DOHH2 (cell line): ENCODE measurements around the gene SNCB.

Experiments
- H3F3A ChIP-seq: fragments of 200-600 bp; sonication (generic), shearing (Covaris generic); 2 replicates; pipeline ENCODE4 v1.6.0; 2016; ENCODE audit warnings: antibody characterized with exemption, mild to moderate bottlenecking; ENCODE audit not compliant: control insufficient read depth, insufficient read depth
- H3K27ac ChIP-seq: fragments of 200-600 bp; sonication (generic); 2 replicates; pipeline ENCODE4 v1.5.1; 2014; ENCODE audit warnings: low read depth, mild to moderate bottlenecking, low read length, moderate library complexity
- H3K27me3 ChIP-seq: fragments of 200-600 bp; sonication (generic); 2 replicates; pipeline ENCODE4 v1.6.1; 2014; ENCODE audit warnings: mild to moderate bottlenecking, low read length, mixed read lengths; ENCODE audit not compliant: control insufficient read depth
- H3K36me3 ChIP-seq: fragments of 200-600 bp; sonication (generic); 2 replicates; pipeline ENCODE4 v1.6.1; 2014; ENCODE audit warnings: mild to moderate bottlenecking, low read length, moderate library complexity, mixed read lengths; ENCODE audit not compliant: control insufficient read depth
- H3K4me1 ChIP-seq: fragments of 200-600 bp; sonication (generic); 2 replicates; pipeline ENCODE4 v1.6.1; 2014; ENCODE audit warnings: mild to moderate bottlenecking, low read length, mixed read lengths; ENCODE audit not compliant: control insufficient read depth
- H3K4me2 ChIP-seq: fragments of 200-600 bp; sonication (generic); 2 replicates; pipeline ENCODE4 v1.6.0; 2014; ENCODE audit warnings: mild to moderate bottlenecking, low read length, moderate library complexity
- H3K4me3 ChIP-seq: fragments of 200-600 bp; sonication (generic); 2 replicates; pipeline ENCODE4 v1.5.1; 2014; ENCODE audit warnings: mild to moderate bottlenecking, low read length, mixed read lengths
- H3K79me2 ChIP-seq: fragments of 200-600 bp; sonication (generic); 2 replicates; pipeline ENCODE4 v1.6.1; 2014; ENCODE audit warnings: mild to moderate bottlenecking, low read length, mixed read lengths; ENCODE audit not compliant: control insufficient read depth
- H3K9me2 ChIP-seq: fragments of 200-600 bp; sonication (generic); replicated peaks from 2 replicates; pipeline ENCODE4 v1.6.1; 2014; ENCODE audit warnings: mild to moderate bottlenecking, low read length, mixed read lengths; ENCODE audit not compliant: control insufficient read depth
- H3K9me3 ChIP-seq: fragments of 200-600 bp; sonication (generic); 2 replicates; pipeline ENCODE4 v1.6.1; 2014; ENCODE audit warnings: antibody characterized with exemption, low read length, mixed read lengths; ENCODE audit not compliant: control insufficient read depth, insufficient read depth
- H4K20me1 ChIP-seq: fragments of 200-600 bp; sonication (generic); 2 replicates; pipeline ENCODE4 v1.6.0; 2014; ENCODE audit warnings: low read depth, mild to moderate bottlenecking, antibody characterized with exemption, low read length, moderate library complexity; ENCODE audit not compliant: control insufficient read depth, insufficient read depth
- CTCF ChIP-seq: fragments of 200-600 bp; sonication (generic); IDR thresholded peaks from one replicate; pipeline ENCODE4 v1.5.1; 2014; ENCODE audit warnings: antibody characterized with exemption, mild to moderate bottlenecking, low read depth, low read length; ENCODE audit not compliant: poor library complexity, severe bottlenecking
- EZH2phosphoT487 ChIP-seq: fragments of 200-600 bp; sonication (generic); IDR thresholded peaks from 2 replicates; pipeline ENCODE4 v1.6.1; 2017; ENCODE audit warnings: borderline replicate concordance, mild to moderate bottlenecking, antibody characterized with exemption, low read length, moderate library complexity, mixed read lengths

SNCB gene

GRCh38 chr5:176654856-176655255 is 24.5 kb upstream of the SNCB start:
- Histone ChIP-seq H3K4me3 (no peak overlapping the region), H3K27ac (no peak overlapping the region), H4K20me1 (peaks cover 3% of the 10 kb centered on the region; the same call in 1 of the 2 replicates), H3K4me1 (peaks cover 10% of the 10 kb centered on the region), H3F3A (no peaks in the 10 kb centered on the region), H3K9me2 (no peaks in the 10 kb centered on the region), H3K27me3 (no peaks in the 10 kb centered on the region), H3K4me2 (no peak overlapping the region), H3K36me3 (no peaks in the 10 kb centered on the region), H3K79me2 (no peaks in the 10 kb centered on the region), H3K9me3 (no peaks in the 10 kb centered on the region)
- TF ChIP-seq CTCF (no peak), EZH2phosphoT487 (no peak)

GRCh38 chr5:176653401-176654385 is 23.4 kb upstream of the SNCB start:
- TF ChIP-seq EZH2phosphoT487 = no peak
- TF ChIP-seq CTCF = no peak
- Histone ChIP-seq H3K4me3 (no peak overlapping the region), H3K4me1 (peaks cover 10% of the 10 kb centered on the region), H3K27ac (no peak overlapping the region), H3F3A (no peaks in the 10 kb centered on the region), H3K9me2 (no peaks in the 10 kb centered on the region), H3K4me2 (no peak overlapping the region), H3K36me3 (no peaks in the 10 kb centered on the region), H3K27me3 (no peaks in the 10 kb centered on the region), H4K20me1 (peaks cover 3% of the 10 kb centered on the region; the same call in 1 of the 2 replicates), H3K79me2 (no peaks in the 10 kb centered on the region), H3K9me3 (no peaks in the 10 kb centered on the region)

- no peaks in the 10 kb centered on the region for H3K9me2 ChIP-seq
- H3K9me3 ChIP-seq = no peaks in the 10 kb centered on the region
- no peak for TF ChIP-seq EZH2phosphoT487
- TF ChIP-seq CTCF = no peak
- H3K79me2 ChIP-seq = no peaks in the 10 kb centered on the region
- no peaks in the 10 kb centered on the region for H3K27me3 ChIP-seq
- no peaks in the 10 kb centered on the region for H3F3A ChIP-seq
- H4K20me1 ChIP-seq = no peaks in the 10 kb centered on the region; the same call in 1 of the 2 replicates
- H3K27ac ChIP-seq = no peak overlapping the region
- no peak overlapping the region for H3K4me2 ChIP-seq
- no peak overlapping the region for H3K4me3 ChIP-seq
- H3K4me1 ChIP-seq = peaks cover 17% of the 10 kb centered on the region
- H3K36me3 ChIP-seq = no peaks in the 10 kb centered on the region
Observed at GRCh38 chr5:176652136-176652535, 21.8 kb upstream of the SNCB start.
